Measurements from ENCODE around the gene MISP3. TPM values are rescaled to one million over a fixed set of nuclear protein-coding genes. Genes with fewer than 3 reads are reported as not detected.
A peak's percentile ranks its signal among the peaks of the same experiment; 100 is the strongest.
"Not testable (repeated sequence)": the region's sequence is repeated elsewhere in the genome, so short reads cannot be mapped to it uniquely, and the experiment has no call there.

The MISP3 gene
- total RNA-seq: under 0.01 and 0.19 TPM in 2 replicates

DNA sequence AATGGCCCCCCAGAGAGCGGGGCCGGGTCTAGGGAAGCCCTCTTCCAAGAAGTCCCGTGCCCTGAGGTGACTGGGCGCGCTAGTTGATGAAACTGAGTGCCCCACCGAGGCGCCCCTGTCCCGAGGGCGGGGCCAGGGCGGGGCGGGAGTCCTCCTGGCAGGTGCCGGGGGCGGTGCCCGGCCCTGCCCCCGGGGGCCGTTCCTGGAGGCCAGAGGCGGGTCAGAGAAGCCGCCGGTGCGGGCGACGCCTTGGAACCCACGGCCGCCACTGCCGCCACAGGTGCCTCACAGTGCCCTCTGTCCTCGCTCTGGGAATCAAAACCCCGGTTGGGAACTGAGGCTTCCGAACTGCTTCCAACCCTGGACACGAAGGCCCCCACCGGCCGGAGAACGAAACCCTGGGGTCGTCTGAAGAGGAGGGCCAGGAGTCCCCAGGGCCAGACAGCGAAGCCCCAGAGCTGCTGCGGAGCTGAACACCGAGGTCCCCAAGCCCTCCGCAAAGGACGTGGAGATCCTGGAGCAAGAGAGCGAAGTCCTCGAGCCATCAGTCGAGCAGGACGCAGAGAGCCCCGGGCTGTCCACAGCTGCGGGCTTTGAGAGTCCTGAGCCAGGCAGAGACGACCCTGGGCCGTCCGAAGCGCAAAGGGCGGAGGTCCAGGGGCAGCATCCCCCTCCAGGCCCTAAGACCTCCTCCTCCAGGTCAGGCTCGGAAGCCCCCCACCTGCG is at the start of gene MISP3:
MISP3 (plus strand) TSS at position 252 of the 726 bp plus-strand sequence. CDS start 524 bp downstream, outside the sequence.
- DNase-seq: peak; percentile 60

DNA sequence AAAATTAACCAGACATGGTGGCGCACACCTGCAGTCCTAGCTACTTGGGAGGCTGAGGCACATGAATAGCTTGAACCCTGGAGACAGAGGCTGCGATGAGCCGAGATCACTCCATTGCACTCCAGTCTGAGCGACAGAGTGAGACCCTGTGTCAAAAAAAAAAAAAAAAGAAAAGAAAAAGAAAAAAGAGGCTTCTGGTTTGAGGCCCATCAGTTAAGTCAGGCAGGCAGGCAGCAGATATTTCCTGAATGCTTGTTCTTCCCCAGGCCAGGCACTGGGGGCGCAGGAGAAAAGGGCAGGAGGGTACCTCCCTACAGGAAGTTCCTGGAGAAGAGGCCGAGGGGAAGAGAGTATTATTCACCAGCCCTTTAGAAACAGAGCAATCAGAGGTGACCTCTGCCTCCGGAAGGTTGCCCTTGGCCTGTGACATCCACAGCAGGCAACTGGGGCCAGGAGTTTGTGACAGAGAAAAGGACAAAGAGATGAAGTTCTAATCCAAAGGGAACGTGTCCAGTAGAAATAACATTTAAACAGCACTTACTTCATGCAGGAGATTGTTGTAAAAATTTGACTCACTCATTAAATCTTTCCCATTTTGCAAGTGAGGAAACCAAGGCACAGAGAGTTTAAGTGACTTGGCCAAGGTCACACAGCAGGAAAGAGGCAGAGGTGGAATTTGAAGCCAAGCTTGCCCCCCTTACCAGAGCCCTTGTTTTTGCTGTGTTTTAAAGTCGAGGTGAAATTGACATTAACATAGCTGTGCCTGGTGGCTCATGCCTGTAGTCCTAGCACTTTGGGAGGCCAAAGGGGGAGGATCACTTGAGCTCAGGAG is 49.0 kb upstream of the MISP3 start:
- peak; percentile 83 for DNase-seq

DNA sequence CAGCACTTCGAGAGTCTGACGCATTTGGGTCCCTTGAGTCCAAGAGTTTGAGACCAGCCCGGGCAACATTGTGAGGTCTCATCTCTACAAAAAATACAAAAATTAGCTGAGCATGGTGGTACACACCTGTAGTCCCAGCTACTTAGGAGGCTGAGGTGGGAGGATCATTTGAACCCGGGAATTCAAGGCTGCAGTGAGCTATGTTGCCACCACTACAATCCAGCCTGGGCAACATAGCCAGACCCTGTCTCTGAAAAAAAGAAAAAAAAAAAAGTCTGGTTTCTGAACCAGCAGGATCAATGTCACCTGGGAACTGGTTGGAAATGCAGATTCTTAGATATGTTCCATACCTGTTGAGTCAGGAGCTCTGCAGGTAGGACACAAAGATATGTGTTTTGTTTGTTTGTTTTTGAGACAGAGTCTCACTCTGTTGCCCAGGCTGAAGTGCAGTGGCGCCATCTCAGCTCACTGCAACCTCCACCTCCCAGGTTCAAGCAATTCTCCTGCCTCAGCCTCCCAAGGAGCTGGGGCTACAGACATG is 45.9 kb upstream of the MISP3 start:
- not testable (repeated sequence) for DNase-seq

DNA sequence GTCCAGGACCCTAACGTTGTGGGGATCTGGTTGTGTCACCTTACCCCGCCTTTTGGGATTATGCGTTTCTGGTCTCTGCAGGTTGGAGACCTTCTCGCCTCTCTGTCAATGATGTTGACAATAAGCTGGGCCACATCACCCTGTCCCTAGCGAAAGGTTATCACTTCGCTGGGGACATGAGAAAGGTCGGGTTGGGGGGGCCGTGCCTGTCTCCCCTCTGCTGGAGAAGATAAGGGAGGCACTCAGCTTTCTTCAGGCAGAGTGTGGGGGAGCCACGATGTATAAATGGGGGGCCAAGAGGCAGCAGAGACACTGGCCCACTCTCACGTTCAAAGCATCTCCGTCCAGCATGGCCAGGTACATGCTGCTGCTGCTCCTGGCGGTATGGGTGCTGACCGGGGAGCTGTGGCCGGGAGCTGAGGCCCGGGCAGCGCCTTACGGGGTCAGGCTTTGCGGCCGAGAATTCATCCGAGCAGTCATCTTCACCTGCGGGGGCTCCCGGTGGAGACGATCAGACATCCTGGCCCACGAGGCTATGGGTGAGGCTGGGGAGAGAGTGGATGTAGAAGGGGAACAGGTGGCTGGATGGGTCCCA is 44.6 kb upstream of the MISP3 start, which contains the start of gene RLN3:
RLN3 (plus strand) TSS at position 293 of the 595 bp plus-strand sequence; CDS start at position 350, 57 bp downstream.
- DNase-seq: no peak

DNA sequence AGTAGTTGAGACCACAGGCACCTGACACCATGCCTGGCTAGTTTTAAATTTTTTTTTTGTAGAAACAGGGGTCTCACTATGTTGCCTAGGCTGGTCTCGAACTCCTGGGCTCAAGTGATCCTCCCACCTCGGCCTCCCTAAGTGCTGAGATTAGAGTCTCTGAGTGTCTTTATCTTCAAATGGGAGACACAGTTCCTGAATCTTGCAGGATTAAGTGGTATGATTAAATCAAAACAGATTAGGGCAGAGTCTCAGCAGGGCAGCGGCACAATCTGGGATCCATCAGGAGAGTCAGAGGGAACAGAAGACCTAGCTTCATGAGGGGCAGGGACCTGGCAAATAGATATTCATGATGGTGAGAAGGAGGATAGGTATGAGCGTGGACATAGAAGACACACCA is 43.7 kb upstream of the MISP3 start:
- no peak for DNase-seq

DNA sequence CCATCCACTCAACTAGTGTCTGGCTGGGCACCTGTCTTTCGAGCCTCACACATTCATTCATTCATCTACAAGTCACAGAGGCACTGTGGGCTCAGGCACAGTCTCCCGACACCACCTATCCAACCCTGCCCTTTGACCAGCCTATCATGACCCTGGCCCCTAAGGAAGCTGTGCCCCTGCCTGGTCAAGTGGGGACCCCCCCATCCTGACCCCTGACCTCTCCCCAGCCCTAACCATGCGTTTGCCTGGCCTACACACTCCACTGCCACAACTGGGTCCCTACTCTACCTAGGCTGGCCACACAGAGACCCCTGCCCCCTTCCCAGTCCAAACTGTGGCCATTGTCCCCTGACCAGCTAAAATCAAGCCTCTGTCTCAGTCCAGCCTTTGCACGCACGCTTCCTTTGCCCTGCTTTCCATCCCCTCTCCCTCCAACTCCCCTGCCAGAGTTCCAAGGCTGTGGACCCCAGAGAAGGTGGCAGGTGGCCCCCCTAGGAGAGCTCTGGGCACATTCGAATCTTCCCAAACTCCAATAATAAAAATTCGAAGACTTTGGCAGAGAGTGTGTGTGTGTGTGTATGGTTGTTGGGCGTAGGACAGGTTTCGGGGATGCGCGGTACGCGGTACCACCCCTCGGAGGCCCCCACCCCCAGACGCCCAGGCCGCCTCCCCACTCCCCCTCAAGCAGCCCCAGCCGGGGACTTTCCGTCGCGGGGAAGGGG is 41.4 kb upstream of the MISP3 start:
- DNase-seq: no peak

DNA sequence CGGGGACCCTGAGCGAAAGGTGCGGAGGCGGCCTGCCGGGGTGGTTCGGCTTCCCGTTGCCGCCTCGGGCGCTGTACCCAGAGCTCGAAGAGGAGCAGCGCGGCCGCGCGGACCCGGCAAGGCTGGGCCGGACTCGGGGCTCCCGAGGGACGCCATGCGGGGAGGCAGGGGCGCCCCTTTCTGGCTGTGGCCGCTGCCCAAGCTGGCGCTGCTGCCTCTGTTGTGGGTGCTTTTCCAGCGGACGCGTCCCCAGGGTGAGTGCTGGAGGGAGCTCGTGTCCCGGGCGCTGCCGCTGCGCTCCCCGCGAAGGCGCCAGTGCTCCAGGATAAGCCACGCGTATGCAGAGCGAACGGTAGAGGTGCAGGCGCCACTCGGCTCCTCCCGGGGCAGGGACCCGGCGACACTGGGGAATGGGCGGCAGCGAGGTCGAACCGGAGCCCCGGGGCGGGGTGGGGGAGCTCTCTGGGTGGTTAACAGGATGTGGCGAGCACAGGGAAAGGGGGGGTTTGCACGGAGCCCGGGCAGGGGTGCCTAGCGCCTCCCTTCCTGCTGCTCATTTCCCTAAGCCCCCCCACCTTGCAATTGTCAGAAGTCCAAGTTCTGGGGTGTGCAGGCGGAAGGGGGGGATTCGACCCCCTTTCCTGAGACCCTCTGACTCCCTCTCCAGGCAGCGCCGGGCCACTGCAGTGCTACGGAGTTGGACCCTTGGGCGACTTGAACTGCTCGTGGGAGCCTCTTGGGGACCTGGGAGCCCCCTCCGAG is 40.7 kb upstream of the MISP3 start, which contains the start of gene IL27RA:
IL27RA (plus strand) TSS at position 44 of the 762 bp plus-strand sequence; CDS start at position 155, 111 bp downstream.
- peak; percentile 60 for DNase-seq

DNA sequence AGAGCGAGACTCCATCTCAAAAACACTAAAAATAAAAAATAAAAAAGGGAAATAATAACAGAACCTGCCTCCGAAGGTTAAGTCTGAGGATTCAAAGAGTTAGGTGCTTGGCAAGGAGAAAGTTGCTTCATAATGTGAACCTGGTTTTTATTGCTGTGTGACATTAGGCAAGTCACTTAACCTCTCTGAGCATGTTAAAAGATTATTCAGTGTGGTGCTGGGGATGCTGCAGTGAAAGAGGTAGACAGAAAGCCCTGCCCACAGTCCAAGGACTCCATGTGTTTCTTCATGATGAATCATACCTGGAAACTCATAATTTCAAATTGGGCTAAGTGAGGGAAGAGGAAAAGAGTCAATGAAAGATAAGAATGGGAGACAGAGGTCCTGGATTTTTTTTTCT is 38.6 kb upstream of the MISP3 start:
- no peak for DNase-seq

DNA sequence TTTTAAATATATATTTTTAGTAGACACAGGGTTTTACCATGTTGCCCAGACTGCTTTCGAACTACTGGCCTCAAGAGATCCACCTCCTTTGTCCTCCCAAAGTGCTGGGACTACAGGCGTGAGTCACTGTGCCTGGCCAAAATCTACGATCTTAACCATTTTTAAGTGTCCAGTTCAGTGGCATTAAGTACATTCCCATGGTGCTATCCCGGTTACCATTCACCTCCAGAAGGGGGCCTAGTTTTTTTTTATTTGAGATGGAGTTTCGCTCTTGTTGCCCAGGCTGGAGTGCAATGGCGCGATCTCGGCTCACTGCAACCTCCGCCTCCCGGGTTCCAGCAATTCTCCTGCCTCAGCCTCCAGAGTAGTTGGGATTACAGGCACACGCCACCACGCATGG is 37.4 kb upstream of the MISP3 start:
- DNase-seq: not testable (repeated sequence)

DNA sequence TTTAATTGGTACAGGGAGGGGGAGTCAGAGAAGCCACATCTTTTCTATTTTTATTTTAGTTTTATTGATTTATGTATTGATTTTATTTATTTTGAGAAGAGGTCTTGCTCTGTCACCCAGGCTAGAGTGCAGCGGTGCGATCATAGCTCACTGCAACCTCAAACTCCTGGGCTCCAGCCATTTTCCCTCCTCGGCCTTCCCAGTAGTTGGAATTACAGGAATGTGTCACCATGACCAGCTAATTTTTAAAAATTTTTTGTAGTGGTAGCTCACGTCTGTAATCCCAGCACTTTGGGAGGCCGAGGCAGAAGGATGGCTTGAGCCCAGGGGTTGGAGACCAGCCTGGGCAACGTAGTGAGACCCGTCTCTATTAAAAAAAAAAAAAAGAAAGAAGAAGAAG is 36.9 kb upstream of the MISP3 start:
- no peak for DNase-seq

DNA sequence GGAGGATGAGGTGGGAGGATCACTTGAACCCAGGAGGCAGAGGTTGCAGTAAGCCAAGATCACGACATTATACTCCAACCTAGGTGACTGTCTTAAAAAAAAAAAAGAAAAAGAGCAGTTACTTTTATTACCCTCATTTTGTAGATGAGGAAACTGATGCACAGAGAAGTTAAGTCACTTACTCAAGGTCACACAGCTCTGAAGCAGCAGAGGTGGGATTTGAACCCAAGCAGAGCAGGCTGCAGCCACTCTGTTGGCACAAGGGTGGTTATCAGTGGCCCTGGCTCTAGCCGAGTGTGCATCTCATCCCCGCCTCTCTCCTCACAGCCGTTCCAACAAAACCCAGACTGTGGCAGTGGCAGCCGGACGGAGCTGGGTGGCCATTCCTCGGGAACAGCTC is 33.4 kb upstream of the MISP3 start:
- no peak for DNase-seq

DNA sequence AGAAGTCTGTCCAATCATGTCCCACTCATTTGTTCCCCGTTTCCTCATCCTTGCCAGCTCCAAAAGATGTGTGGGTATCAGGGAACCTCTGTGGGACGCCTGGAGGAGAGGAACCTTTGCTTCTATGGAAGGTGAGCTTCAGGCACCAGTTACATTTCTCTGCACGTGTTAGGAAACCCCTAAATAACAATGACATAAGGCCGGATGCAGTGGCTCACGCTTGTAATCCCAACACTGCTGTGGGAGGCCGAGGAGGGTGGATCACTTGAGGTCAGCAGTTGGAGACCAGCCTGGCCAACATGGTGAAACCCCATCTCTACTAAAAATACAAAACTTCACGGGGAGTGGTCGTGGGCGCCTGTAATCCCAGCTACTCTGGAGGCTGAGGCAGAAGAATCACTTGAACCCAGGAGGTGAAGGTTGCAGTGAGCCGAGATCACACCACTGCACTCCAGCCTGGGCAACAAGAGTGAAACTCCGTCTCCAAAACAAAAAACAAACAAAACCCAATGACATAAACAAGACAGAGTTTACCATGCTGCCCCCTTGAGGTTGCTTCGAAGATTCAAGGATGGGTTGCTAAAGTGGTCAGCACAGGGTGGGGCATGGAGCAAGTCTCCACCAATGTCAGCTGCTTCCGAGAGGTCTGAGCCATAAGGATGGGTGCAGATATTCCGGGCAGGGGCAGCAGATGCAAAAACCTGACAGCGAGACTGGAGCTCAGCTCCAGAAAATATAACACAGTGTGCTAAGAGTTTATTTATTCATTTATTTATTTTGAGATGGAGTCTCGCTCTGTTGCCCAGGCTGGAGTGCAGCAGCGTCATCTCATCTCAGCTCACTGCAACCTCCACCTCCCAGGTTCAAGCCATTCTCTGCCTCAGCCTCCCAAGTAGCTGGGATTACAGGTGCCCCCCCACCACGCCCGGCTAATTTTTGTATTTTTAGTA is 29.7 kb upstream of the MISP3 start:
- peak; percentile 84 for DNase-seq

DNA sequence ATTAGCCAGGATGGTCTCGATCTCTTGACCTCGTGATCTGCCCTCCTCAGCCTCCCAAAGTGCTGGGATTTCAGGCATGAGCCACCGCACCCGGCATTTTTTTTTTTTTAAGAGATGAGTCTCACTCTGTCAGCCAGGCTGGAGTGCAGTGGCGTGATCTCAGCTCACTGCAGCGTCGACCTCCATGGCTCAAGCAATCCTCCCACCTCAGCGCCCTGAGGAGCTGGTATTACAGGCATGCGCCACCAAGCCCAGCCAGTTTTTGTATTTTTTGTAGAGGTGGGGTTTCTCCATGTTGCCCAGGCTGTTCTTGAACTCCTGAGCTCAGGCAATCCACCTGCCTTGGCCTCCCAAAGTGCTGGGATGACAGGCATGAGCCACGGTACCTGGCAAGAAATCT is 24.7 kb upstream of the MISP3 start:
- not testable (repeated sequence) for DNase-seq

DNA sequence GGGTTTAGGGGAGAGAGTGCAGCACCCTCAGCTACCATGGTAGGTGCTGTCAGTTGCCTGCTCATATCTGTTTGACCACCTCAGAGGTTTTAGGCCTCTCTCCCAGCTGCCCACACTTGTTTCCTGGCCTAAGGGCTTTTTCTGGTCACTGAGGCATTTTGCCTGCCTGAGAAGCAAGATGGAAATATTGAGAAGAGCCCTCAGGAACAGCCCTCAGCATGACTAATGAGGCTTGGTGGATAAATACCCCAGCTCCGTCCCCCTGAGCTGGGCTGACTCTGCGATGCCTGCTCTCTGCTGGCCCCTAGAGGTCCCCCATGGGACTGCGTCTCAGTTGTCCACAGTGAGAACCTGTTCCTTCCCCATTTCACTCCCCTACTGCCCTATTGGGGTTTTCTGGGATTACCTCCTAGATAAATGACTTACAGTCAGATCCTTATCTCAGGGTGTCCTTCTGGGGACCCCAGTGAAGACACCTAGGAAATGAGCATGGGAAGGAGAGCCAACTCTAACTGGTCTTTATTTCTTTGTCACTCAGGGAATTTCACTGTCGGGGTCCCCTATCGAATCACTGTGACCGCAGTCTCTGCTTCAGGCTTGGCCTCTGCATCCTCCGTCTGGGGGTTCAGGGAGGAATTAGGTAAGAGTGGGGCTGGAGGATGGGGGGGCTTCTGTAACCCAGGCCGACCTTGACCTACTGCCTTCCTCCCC is 24.0 kb upstream of the MISP3 start:
- peak; percentile 62 for DNase-seq

DNA sequence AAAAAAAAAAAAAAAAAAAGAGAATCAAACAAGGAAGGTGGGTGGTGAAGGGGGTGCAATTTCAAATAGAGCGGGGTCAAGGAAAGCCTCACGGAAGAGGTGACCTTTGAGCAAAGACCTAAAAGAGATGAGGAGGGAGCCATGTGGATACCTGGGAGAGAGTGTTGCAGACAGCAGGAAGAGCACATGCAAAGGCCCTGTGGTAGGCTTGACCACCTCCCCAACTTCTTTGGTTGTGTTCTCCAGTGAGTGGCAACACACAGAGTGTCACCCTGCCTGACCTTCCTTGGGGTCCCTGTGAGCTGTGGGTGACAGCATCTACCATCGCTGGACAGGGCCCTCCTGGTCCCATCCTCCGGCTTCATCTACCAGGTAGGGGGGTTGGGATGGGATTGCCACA is 22.1 kb upstream of the MISP3 start:
- DNase-seq: no peak

DNA sequence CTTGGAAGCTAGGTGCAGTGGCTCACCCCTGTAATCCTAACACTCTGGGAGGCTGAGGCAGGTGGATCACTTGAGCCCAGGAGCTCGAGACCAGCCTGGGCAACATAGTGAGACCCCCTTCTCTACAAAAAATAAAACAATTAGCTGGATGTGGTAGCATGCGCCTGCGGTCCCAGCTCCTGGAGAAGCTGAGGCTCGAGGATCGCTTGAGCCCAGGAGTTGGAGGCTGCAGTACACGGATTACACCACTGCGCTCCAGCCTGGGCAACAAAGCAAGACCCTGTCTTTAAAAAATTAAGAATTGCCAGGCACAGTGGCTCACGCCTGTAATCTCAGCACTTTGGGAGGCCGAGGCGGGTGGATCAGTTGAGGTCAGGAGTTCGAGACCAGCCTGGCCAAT is 21.6 kb upstream of the MISP3 start:
- not testable (repeated sequence) for DNase-seq

DNA sequence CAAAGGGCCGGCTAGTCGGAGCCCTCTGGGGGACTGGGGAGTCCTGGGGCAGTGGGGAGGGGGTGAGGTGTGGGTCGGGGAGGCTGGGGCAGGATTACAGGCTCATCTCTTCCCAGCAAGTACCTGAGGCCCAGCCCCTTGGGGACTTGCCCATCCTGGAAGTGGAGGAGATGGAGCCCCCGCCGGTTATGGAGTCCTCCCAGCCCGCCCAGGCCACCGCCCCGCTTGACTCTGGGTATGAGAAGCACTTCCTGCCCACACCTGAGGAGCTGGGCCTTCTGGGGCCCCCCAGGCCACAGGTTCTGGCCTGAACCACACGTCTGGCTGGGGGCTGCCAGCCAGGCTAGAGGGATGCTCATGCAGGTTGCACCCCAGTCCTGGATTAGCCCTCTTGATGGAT is 20.6 kb upstream of the MISP3 start:
- DNase-seq: no peak

DNA sequence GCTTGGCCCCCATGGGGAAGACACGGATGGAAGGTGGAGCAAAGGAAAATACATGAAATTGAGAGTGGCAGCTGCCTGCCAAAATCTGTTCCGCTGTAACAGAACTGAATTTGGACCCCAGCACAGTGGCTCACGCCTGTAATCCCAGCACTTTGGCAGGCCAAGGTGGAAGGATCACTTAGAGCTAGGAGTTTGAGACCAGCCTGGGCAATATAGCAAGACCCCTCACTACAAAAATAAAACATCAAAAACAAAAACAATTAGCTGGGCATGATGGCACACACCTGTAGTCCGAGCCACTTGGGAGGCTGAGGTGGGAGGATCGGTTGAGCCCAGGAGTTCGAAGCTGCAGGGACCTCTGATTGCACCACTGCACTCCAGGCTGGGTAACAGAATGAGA is 20.1 kb upstream of the MISP3 start:
- no peak for DNase-seq

DNA sequence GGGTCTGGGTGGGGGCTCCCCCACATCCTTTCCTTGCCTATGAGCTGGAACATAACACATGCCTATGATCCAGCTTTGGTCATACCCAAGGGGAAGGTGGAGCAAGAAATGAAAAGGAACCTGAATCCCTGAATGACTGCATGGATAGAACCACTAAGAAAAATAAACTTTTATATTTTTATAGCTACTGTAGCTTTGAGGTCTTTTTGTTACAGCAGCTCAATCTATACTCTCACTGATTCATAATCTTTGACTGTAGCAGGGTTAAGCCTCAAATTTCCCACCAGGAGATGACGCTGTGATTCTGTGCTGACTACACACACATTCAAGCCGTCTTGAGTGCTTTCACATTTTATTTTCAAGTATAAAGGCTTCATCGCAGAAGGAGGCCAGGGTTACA is 19.6 kb upstream of the MISP3 start:
- DNase-seq: no peak

DNA sequence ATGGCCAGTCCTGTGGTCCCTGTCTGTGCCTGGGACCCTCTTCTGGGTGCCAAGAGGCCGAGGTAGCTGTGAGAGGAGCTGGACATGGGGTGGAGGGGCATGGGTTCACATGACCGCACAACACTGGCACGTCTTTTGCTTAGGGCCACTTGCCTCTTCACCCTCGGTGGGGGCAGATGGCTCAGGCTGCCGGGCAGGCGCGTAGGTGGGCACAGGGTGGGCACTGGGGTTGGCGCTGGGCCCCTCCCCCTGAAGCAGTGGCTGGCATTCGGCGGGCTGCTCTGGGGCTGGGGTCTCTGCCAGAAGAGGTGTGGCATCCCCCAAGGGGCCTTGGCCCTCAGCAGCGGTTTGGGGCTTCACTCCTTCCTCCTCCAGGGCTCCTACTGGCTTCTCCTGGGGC is 19.1 kb upstream of the MISP3 start:
- DNase-seq: no peak

Measured in dermis blood vessel endothelial cell (primary cell).